Sciatic nerve (tissue), 2 donors: ENCODE results near the gene MSRB1. TPM values are rescaled to one million over a fixed set of nuclear protein-coding genes. Genes with fewer than 3 reads are reported as not detected.
"Not testable (repeated sequence)": the region's sequence is repeated elsewhere in the genome, so short reads cannot be mapped to it uniquely, and the experiment has no call there.

Source experiments
- ATAC-seq: fragments of 200-7000 bp; cut with Tn5 transposase; one replicate; pipeline ENCODE4 v1.9.1; 2020; ENCODE audit warnings: mild to moderate bottlenecking, moderate library complexity
- DNase-seq: peaks from one replicate; pipeline ENCODE4 v3.0.0-alpha.2; 2020; ENCODE audit warnings: low spot score
- intact Hi-C: fragments of 100-400 bp; cut with DNase I; formaldehyde crosslinking; loops from one replicate; pipeline ENCODE4 v1.14.2; 2022
- total RNA-seq: library from RNA; stranded (reverse); fragmentation: NEBNext Ultra II Directional; extraction: Animal tissue kit (Norgen Biotek cat#: 25700); gene quantifications from one replicate; pipeline ENCODE4 v1.2.1, GENCODE V29; 2021
- donor health status: DM: no; HTN: no; CAD: no.
- donor health status: DM: no; HTN: no; CAD: no.

Gene MSRB1
- total RNA-seq, 1 donor from 2014 or later, result 16.0 TPM

GRCh38 chr16:1923299-1924034, 19.5 kb downstream of the MSRB1 start:
- ATAC-seq (peak; percentile 31), DNase-seq (no peak)
- intact Hi-C loops, result no loop called here

GRCh38 chr16:1922357-1922756, 20.6 kb downstream of the MSRB1 start:
- intact Hi-C loops, result no loop called here
- DNase-seq, result no peak
- no peak for ATAC-seq

DNA sequence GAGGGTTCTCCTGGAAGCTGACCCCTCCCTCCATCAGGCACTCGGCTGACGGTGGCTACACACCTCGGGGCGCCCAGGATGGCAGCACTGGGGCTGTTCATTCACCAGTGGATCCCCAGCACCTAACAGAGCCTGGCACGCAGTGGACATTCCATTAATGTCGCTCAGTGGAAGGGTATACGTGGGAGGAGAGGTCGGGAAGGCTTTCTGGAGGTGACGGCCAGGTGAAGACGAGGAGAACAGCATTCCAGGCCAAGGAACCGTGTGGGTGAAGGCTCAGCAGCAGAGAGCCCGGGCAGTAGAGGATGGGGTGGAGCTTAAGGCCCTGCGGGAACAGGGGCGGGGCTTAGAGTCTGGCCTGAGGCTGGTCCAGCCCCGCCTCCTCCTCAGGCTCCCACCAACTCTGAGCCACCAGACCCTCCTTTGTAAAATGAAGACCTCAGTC, 22.2 kb downstream of the MSRB1 start:
- intact Hi-C loops, result no loop called here
- DNase-seq (no peak), ATAC-seq (no peak)

DNA sequence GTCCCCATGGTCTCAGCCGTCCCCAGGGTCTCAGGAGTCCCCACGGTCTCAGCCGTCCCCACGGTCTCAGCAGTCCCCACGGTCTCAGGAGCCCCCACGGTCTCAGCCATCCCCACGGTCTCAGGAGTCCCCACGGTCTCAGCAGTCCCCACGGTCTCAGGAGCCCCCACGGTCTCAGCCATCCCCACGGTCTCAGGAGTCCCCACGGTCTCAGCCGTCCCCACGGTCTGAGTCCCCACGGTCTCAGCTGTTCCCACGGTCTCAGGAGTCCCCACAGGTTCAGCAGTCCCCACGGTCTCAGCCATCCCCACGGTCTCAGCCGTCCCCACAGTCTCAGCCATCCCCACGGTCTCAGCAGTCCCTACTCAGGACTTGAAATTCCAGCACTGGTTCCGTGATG, 22.9 kb downstream of the MSRB1 start:
- intact Hi-C loops, ATAC-seq, DNase-seq: not testable (repeated sequence)

GRCh38 chr16:1919327-1919998, 23.5 kb downstream of the MSRB1 start:
- intact Hi-C loops, result no loop called here
- DNase-seq (no peak), ATAC-seq (no peak)

- intact Hi-C loops, result no loop called here
- no peak for ATAC-seq
- no peak for DNase-seq
Observed at GRCh38 chr16:1918351-1919326, 24.4 kb downstream of the MSRB1 start, which contains the start of gene HS3ST6. Gene HS3ST6, minus strand, starts transcription at chr16:1918415. Its CDS starts 92 bp downstream, at chr16:1918323.

DNA sequence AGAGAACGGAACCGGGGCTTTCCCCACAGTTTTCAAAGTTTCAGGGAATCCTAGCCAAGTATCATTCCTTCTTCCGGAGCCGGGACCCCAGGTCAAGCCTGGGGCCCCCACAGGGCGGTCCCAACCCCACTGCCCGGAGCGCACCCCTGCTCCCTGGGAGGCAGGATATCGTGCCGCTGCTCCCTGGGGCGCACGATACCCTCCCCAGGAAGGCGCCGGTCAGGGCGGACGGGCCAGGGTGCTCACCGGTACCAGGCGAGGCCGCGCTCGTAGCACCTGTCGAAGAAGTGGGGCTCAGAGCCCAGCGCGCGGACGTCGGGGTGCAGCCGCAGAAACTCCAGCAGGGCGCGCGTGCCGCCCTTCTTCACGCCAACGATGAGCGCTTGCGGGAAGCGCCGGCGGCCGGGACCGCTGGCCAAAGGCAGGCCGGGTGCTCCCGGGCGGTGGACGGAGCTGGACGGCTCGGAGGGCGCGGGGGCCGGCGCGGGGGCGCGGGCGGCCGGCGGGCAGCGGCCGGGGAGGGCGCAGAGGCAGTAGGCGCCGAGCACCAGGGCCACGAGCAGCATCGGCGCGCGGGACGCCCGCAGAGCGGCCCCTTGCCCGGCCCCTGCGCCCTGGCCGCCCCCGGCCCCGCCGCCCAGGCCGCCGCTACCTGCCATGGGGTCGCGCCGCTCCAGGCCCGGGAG, 25.2 kb downstream of the MSRB1 start:
- intact Hi-C loops, result no loop called here
- ATAC-seq, result no peak
- DNase-seq, result no peak

GRCh38 chr16:1917056-1917664, 25.8 kb downstream of the MSRB1 start:
- intact Hi-C loops, result no loop called here
- DNase-seq (no peak), ATAC-seq (no peak)

- ATAC-seq (no peak), DNase-seq (no peak)
- intact Hi-C loops, result no loop called here
Observed at GRCh38 chr16:1916640-1916990, 26.4 kb downstream of the MSRB1 start.

DNA sequence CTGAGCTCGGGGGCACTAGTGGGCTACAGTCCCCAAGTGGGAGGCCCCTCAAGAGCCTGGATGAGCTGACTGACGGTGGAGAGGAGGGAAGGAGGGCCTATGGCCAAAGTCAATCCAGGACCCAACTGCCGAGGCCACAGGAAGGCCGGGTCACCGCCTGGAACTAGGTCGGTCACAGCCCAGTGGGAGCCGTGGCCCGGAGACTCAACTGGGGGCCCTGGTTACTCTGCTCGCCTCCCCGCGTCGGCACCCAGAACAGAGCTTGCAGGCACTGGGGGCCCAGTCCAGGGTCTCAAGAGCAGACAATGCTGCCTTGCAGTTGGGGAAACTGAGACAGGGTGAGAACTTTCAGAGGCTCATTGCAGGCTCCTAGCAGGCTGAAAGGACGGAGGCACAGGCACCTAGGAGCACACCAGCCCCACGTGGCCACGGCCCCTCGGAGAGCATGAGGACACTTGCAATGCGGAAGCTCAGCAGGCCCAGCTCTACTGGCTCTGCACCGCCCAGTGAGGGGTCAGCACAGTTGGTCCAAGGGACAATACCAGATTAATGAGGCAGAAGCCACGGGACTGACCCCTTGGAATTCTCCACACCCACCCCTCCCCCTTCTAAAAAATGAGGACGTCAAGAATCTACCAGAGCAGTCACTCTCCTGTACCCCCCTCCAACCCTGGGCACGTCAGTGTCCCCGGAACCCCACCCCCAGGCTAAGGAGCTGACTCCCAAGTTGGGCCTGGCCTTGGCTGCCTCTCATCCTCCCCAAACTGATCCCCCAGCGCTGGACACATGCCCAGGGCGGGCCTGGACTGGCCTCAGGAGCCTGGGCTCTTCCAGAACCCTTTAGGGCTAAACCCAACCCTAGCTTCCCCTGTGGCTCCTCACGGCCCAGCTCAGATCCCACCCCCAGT, 27.0 kb downstream of the MSRB1 start:
- no peak for DNase-seq
- intact Hi-C loops, result no loop called here

DNA sequence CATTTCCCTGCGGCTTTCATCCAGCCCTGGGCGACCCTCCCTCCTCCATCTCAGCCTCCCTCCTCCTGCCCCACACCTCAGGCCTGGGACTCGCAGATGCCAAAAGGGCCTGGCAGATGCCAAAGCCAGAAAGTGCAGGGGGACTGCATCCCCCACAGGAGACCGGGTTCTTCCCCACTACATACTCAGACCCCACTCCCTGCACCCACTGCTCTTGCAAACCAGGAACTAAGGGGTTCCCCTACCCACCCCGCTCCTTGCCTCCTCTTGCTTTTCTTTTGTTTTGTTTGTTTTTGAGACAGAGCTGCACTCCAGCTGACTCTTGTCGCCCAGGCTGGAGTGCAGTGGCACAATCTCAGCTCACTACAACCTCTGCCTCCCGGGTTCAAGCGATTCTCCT, 28.0 kb downstream of the MSRB1 start:
- ATAC-seq, result no peak
- intact Hi-C loops, result no loop called here
- DNase-seq, result no peak

More for the DNA sequence above, 27.0 kb downstream of the MSRB1 start:
- ATAC-seq, result no peak

GRCh38 chr16:1914084-1914608, 28.9 kb downstream of the MSRB1 start:
- ATAC-seq, result no peak
- no peak for DNase-seq
- intact Hi-C loops, result no loop called here

- no peak for DNase-seq
- intact Hi-C loops, result no loop called here
- no peak for ATAC-seq
Observed at GRCh38 chr16:1913327-1914083, 29.5 kb downstream of the MSRB1 start.

- intact Hi-C loops, result no loop called here
- ATAC-seq (no peak), DNase-seq (no peak)
Observed at GRCh38 chr16:1912215-1912543, 30.8 kb downstream of the MSRB1 start.

DNA sequence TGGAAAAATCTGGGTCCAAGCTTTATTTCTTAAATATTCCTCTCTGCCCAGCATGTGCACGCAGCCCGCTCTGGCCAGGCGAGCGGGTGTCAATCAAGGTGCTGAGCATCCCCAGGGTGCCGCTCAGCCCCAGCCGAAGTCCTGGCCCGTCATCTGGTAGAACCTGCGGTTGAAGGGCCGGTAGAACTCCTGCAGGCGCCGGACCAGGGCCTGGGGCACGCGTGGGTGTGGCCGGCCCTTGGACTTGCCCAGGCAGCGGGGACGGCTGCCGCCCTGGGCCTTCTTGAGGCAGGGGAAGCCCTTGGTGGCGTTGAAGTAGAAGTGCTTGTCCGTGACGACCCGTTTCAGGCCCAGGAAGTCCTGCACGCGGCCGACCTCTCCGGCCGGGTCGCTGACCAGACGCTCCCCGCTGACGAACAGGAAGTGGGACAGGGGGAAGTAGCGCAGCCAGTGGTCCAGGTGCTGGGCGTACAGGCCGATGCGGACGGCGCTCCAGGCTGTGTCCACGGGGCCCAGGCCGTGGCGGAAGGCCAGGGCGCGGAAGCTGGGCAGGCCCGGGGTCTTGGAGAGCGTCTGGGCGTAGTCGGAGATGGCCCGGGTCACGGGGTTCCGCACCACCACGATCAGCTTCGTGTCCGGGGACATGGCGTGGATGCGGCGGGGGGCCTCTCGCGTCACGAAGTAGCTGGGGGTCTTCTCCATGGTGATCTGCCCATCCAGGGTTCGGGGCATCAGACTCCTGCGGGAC, 31.4 kb downstream of the MSRB1 start:
- intact Hi-C loops, result no loop called here
- DNase-seq, result no peak
- no peak for ATAC-seq

DNA sequence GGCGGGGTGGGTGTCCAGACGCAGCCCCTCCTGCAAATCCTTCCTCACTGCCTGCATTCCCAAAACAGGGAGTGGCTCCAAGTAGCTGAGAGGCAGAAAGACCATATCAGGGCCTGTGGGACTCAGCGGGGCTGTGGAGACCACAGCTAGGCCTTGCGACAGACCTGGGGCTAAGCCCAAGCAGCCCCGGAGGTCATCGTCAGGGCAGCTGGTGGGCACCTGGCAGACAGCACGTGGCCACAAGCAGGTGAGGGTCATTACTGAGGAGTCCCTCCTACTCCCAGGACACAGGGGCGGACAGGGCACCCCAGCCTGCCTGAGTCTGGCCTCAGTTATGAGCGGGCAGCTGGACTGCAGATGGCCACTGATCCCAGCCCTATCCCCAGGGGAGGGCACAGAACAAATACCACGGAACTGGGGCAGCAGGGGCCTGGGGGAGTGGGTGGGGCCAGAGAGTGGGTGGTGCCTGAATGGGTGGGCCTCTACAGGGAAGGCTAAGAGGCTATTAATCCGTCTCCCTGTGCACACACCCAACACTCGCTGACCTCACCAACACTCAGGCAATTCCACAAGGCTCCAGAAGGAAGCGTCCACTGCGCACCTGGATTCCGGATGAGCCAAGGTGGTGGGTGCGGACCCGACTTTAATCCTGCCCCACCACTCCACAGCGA, 33.3 kb downstream of the MSRB1 start:
- ATAC-seq (peak; percentile 14), DNase-seq (no peak)
- intact Hi-C loops, result no loop called here
